Measurements from ENCODE around the gene PHACTR3.

Gene PHACTR3

GRCh38 chr20:59622496-59622895, 18.2 kb downstream of the PHACTR3 start:
- DNase-seq: no peak

GRCh38 chr20:59623133-59623532, 18.8 kb downstream of the PHACTR3 start:
- no peak for DNase-seq

GRCh38 chr20:59623583-59623982, 19.2 kb downstream of the PHACTR3 start:
- no peak for DNase-seq

GRCh38 chr20:59624401-59624800, 20.1 kb downstream of the PHACTR3 start:
- DNase-seq: no peak

DNA sequence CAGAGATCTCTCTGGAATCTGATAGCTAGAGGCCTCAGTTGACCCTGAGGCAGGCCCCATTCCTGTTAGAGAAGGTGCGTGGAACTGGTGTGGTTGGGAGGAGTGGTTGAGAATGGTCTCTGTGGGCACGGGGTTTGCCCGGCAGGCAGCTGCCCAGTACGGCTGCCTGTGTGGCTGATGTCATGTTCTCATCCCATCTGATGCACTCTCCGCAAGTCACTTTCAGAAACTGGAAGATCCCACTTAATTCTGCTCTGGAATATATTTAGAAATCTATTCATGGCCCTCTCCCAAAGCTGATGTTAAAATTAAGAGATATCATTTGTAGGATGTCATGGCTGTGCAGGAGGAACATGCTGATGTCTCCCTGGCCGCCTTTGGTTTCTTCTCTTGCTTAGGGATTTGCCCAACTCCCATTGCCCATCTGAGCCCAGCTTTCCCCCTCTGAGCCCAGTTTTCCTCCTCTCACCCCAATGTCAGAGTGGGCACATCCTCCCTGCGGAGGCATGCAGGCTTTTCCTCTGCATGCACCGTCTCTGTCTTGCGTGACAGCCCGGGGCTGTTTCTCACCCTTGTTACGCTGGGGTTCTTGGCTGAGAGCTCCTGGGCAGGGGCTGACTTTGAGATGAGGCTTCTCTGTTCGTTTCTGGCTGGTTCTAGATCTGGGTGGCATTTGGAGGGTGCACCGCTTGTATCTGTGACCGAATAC, 21.0 kb downstream of the PHACTR3 start:
- no peak for DNase-seq

- DNase-seq: no peak
Measured at GRCh38 chr20:59627298-59627697, 23.0 kb downstream of the PHACTR3 start.

DNA sequence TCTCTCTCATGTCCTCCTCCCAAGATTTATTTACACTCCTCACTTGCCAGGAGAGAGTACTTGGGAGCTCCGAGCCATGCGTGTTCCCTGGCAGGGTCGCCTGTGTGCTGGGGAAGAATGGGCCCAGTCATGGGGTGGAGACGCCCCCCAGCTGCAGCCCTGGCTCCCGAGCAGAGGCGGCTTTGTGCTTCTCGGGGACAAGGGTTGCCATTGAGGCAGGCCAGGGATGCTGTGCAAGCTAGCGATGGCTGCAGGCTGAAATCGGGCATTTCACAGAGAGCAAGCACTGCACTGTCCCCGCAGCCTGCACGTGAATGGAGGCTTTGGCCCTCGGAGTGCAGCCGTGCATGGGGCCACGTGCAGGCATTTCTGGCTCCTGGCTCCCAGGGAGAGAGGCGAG, 23.8 kb downstream of the PHACTR3 start:
- DNase-seq: no peak

- no peak for DNase-seq
Measured at GRCh38 chr20:59629141-59630045, 25.1 kb downstream of the PHACTR3 start.

DNA sequence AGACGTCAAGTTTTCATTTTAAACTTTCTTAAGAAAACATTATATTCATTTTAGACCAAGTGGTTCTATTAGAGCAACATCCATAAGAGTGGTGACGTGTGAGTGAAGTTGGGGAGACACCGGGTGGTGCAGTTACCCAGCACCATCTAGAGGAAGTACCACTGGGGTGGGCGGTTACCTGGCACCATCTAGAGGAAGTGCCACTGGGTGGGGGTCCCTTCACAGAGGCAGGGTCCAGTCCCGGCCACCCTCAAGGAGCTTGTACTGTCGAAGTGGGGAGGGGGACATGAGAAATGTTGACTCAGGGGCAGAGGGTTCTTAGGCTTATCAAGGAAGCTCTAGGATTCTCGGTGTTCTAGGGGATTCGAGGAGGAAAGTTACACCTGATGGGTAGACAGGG, 26.2 kb downstream of the PHACTR3 start:
- no peak for DNase-seq

- DNase-seq: no peak
Measured at GRCh38 chr20:59631751-59632540, 27.6 kb downstream of the PHACTR3 start.

DNA sequence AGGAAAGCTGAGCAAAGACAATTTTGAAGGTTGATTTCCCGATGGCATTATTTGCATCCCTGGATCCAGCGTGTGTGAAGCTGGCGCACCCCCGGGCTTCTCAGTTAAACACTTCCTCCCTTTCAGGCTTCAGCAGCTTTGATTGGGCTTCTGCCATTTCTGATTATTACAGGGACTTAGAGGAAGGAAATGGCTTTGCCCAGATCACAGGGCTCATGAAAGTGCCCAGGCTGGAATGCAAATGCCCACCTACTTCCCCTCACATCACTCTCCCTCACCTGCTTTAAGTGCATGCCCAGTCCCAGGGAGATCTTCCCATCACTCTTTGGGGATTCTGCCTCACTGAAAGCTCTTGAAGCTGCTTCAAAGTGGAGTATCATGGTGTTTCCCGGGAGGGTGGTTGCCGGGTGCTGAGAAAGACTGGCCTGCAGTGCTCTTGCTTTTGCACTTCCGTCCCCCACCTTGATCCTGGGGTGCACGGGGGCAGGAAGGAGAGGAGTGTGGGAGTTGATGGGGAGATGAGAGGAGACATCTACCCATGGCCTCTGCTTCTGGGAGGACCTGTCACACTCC, 28.3 kb downstream of the PHACTR3 start:
- DNase-seq: no peak

DNA sequence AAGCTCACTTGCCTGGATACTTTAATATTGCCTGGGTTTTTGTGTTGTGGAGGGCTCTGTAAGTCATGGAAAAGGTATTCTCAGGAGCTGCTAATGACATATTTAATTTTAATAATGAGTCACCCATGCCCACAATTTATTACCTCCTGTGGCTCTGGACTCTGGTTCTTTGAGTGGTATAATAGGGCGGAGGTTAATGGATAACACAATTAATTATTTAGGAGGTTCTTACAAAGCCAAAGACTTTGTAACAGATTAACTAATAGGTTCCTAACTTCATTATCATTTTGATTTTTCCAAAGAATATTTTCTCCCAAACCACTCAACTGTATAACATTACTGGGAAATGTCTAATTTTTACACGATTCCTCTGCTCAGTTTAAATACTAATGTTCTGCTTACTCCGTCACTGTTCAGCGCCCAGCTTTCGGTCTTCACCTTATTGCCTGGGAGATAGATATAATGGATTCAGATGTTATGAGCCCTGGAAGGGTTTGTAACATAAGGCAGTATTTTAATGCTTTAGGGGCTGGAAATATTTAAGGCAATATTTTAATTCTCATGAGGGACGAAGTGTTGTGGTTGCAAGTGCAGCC, 29.4 kb downstream of the PHACTR3 start:
- no peak for DNase-seq

GRCh38 chr20:59634435-59635005, 30.2 kb downstream of the PHACTR3 start:
- no peak for DNase-seq

DNA sequence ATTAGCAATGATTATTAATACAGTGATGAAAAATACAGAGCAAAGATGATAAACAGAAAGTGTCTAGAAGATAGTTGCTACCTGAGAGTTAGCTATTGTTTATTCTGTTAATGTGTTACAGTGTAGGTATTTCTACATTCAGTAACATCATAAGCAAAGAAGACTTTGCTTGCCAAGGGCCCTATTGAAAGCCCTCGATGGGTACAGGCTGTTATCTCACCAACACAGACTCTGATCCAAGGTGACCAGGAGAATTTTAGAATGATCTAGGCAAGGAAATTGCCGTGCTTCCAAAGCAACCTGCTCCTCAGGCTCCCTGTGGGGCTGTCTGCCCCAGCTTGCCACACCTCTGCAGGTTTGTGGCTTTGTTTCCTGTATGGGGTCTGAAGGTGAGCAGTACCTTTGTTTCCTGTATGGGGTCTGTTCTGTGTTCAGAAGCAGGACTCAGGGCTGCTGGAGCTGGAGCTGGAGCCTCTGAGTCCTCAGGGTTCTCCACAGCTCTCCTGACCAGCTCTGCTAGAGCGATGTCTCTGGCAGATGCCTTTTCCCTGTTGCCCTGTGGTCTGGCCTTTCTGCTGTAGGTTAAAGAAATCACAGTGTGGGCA, 32.5 kb downstream of the PHACTR3 start:
- DNase-seq: no peak

DNA sequence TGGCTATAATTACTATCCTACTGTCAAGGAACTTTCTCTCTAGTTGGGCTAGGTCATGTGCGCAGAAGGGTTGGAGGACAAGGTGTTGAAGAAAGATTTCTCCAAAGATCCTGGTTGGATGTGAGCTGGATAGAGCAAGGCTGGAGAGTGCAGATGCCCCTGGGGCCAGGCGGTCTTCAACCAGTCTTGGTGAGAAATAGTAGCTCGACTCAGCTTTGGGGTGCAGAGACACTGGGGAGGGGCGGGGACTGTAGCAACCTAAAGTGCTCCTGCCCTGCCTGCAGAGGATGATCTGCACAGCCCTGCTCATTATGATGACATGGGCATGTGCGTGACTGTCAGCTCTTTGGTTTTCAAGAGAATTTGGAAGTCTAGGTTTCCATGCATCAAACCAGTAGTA, 35.9 kb downstream of the PHACTR3 start:
- DNase-seq: no peak

DNA sequence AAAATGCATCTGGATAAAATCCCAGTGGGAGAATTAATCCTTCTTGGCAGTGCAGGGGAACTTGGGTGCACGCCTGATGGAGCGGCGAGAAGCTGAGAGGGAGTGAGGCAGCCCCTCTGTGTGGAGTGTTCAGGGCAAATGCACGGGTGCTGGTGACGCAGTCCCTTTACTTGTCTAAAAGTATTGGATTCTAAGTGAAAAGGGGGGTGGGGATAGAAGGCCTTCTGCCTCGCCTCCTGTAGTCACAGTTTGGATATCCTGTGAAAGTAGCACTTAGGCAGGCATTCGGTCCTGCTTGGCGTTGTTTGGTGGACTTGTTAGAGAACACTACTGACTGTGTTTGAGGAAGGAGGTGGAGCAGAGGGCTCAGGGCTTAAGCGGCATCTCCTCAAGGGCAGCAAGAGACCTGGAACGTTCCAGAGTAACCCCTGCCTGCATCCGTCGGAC, 39.3 kb downstream of the PHACTR3 start:
- no peak for DNase-seq

DNA sequence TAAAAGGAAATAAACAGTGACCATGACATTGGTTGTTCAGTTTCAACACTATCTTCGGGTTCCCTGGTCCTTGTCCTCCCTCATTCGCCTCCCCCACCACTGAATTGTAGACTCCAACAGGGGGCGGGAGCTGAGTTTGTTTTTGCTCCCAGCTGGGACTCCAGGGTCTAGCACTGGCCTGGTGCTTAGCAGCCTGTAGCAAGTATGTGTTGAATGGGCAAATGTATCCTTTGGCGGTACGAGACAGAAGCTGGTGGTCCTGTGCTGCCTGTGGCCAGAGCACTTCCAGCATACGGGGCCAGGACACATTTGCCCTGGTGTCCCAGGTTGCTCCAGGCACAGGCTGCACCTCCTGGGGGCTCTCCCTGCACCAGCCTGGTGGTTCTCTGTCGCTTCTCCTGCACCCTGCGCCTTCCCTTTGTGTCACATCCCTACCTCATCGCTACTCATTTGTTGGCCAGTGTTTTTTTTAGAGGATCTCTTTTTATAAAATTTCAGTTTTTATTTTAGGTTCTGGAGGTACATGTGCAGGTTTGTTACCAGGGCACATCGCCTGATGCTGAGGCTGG, 40.1 kb downstream of the PHACTR3 start:
- no peak for DNase-seq

- DNase-seq: no peak
Measured at GRCh38 chr20:59645271-59645670, 40.9 kb downstream of the PHACTR3 start.

DNA sequence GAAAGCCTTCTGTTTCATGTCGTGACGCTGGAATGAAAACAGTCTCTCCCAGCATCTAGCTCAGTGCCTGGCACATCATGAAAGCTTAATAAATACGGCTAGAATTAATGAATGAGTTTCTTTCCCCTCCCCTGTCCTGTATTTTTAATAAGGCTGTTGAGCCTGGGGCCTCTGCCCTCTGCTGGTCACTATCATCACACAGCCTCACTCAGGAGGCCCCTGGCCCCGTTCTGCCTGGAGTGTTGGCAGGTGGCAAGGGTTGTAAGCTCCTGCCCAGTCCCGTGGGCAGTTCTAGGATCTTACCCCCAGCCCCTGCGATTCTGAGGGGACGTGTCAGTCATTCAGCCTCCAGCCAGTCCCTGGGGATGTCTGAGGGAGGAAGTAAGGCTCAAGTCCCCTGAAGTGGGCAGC, 41.4 kb downstream of the PHACTR3 start:
- no peak for DNase-seq

DNA sequence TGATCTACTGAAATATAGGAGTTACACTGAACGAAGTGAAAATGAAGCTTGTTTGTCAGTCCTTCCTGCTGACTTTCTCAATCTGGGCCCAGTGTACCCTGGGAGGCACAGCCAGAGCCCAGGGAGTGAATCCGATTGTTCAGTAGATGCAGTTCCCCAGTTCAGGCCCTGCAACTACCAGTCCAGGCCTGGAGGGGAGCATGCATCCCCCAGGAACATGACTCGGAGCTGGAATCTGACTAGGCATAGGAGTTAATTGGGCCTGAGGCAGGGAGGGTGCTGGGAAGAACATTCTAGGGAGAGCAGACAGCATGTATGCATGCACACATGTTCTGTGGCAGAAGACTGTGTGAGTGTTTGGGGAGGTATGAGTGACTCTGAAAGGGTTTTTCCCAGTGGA, 42.1 kb downstream of the PHACTR3 start:
- DNase-seq: no peak

DNA sequence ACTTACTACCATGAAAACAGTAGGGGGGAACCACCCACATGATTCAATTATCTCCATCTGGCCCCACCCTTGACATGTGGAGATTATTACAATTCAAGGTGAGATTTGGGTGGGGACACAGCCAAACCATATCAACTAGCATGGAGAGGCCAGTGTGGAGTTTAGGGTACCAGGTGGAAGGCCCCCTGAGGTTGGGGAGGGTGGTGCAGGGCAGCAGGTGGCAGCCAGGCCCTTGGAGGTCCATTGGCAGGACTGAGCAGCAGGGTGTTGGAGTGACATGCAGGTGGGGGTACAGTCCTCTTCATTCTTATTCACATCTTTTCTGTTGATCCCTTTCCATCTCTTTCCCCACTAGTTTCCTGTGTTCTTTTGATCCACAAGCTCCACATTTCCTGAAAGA, 42.9 kb downstream of the PHACTR3 start:
- DNase-seq: no peak

Data from T-helper 2 cell (primary cell).